Stimulated activated effector memory CD8-positive, alpha-beta T cell treated with anti-CD3 and anti-CD28 coated beads, Interleukin-12 subunit alpha, Interleukin-12 subunit beta, amount 100 ng/mL, for 72 hours (primary cell): Measurements from ENCODE around the gene SPTBN5.

Experiments used
- ATAC-seq: fragments of 150-1000 bp; cut with Tn5 transposase; 2 replicates; pipeline ENCODE4 v1.10.0; 2021
- DNase-seq, 2 donors: peaks; one replicate each; pipeline ENCODE4 v3.0.0; 2021 to 2022; ENCODE audit warnings: low spot score in 2 of 2
- H3K27ac Mint-ChIP-seq: one replicate; pipeline ENCODE4 v1.8.0; 2022; ENCODE audit warnings: mild to moderate bottlenecking, mixed read lengths
- H3K36me3 Mint-ChIP-seq: one replicate; pipeline ENCODE4 v1.8.0; 2022; ENCODE audit warnings: mild to moderate bottlenecking, mixed read lengths
- H3K4me1 Mint-ChIP-seq: one replicate; pipeline ENCODE4 v1.8.0; 2022; ENCODE audit warnings: mixed read lengths
- H3K4me3 Mint-ChIP-seq: one replicate; pipeline ENCODE4 v1.8.0; 2022; ENCODE audit warnings: mild to moderate bottlenecking, mixed read lengths
- H3K9me3 Mint-ChIP-seq: one replicate; pipeline ENCODE4 v1.8.0; 2022; ENCODE audit warnings: mixed read lengths

Gene SPTBN5

GRCh38 chr15:41816788-41817187 is 77.1 kb downstream of the SPTBN5 start:
- Mint-ChIP-seq H3K4me3 (no peak overlapping the region), H3K4me1 (peaks cover 1% of the 10 kb centered on the region), H3K36me3 (peaks cover 28% of the 10 kb centered on the region), H3K27ac (peak overlapping the region; percentile 79), H3K9me3 (no peaks in the 10 kb centered on the region)
- ATAC-seq (no peak), DNase-seq (no peak)

- ATAC-seq (no peak), DNase-seq (no peak)
- Mint-ChIP-seq H3K4me3 (no peak overlapping the region), H3K36me3 (peaks cover 27% of the 10 kb centered on the region), H3K27ac (no peak overlapping the region), H3K4me1 (peaks cover 18% of the 10 kb centered on the region), H3K9me3 (no peaks in the 10 kb centered on the region)
Measured at GRCh38 chr15:41814534-41814933, 79.3 kb downstream of the SPTBN5 start.

GRCh38 chr15:41813426-41813825 is 80.4 kb downstream of the SPTBN5 start:
- peaks cover 25% of the 10 kb centered on the region for H3K4me1 Mint-ChIP-seq
- no peak for ATAC-seq
- H3K9me3 Mint-ChIP-seq, result no peaks in the 10 kb centered on the region
- peaks cover 16% of the 10 kb centered on the region for H3K36me3 Mint-ChIP-seq
- DNase-seq, result no peak
- no peak overlapping the region for H3K4me3 Mint-ChIP-seq
- peak overlapping the region; percentile 26 for H3K27ac Mint-ChIP-seq

- no peak overlapping the region for H3K4me3 Mint-ChIP-seq
- ATAC-seq, result no peak
- peak overlapping the region; percentile 26 for H3K27ac Mint-ChIP-seq
- H3K4me1 Mint-ChIP-seq, result peaks cover 25% of the 10 kb centered on the region
- peaks cover 13% of the 10 kb centered on the region for H3K36me3 Mint-ChIP-seq
- H3K9me3 Mint-ChIP-seq, result no peaks in the 10 kb centered on the region
- DNase-seq, result no peak
Measured at GRCh38 chr15:41812820-41813375, 81.0 kb downstream of the SPTBN5 start.

- DNase-seq (peak; percentile 61 to 83), ATAC-seq (peak; percentile 88)
- H3K27ac Mint-ChIP-seq, result peak overlapping the region; percentile 73
- H3K9me3 Mint-ChIP-seq, result no peaks in the 10 kb centered on the region
- H3K4me1 Mint-ChIP-seq, result peaks cover 25% of the 10 kb centered on the region
- H3K4me3 Mint-ChIP-seq, result no peak overlapping the region
- H3K36me3 Mint-ChIP-seq, result peaks cover 2% of the 10 kb centered on the region
Measured at GRCh38 chr15:41811432-41812195, 82.2 kb downstream of the SPTBN5 start.

GRCh38 chr15:41810651-41811431 is 83.0 kb downstream of the SPTBN5 start:
- no peak overlapping the region for H3K27ac Mint-ChIP-seq

GRCh38 chr15:41809526-41810220 is 84.2 kb downstream of the SPTBN5 start:
- peaks cover 25% of the 10 kb centered on the region for H3K4me1 Mint-ChIP-seq

More at GRCh38 chr15:41810651-41811431, 83.0 kb downstream of the SPTBN5 start:
- H3K4me3 Mint-ChIP-seq, result no peak overlapping the region
- H3K4me1 Mint-ChIP-seq, result peaks cover 25% of the 10 kb centered on the region
- ATAC-seq, result no peak
- H3K36me3 Mint-ChIP-seq, result no peaks in the 10 kb centered on the region
- H3K9me3 Mint-ChIP-seq, result no peaks in the 10 kb centered on the region
- no peak for DNase-seq

GRCh38 chr15:41809121-41809520 is 84.7 kb downstream of the SPTBN5 start:
- Mint-ChIP-seq H3K36me3 (no peaks in the 10 kb centered on the region), H3K9me3 (no peaks in the 10 kb centered on the region), H3K4me1 (peaks cover 30% of the 10 kb centered on the region), H3K4me3 (no peak overlapping the region), H3K27ac (peak overlapping the region; percentile 76)
- ATAC-seq, result no peak
- DNase-seq, result no peak

More at GRCh38 chr15:41809526-41810220, 84.2 kb downstream of the SPTBN5 start:
- DNase-seq, result no peak
- no peak overlapping the region for H3K4me3 Mint-ChIP-seq
- H3K9me3 Mint-ChIP-seq, result no peaks in the 10 kb centered on the region
- no peaks in the 10 kb centered on the region for H3K36me3 Mint-ChIP-seq
- peak overlapping the region; percentile 76 for H3K27ac Mint-ChIP-seq
- no peak for ATAC-seq

- Mint-ChIP-seq H3K4me1 (peaks cover 26% of the 10 kb centered on the region), H3K9me3 (no peaks in the 10 kb centered on the region), H3K36me3 (no peaks in the 10 kb centered on the region), H3K27ac (no peak overlapping the region), H3K4me3 (no peak overlapping the region)
- DNase-seq (no peak), ATAC-seq (peak; percentile 9)
Measured at GRCh38 chr15:41806291-41807181, 87.3 kb downstream of the SPTBN5 start.

- H3K4me1 Mint-ChIP-seq, result peaks cover 19% of the 10 kb centered on the region
- H3K36me3 Mint-ChIP-seq, result peaks cover 8% of the 10 kb centered on the region
- H3K9me3 Mint-ChIP-seq, result no peaks in the 10 kb centered on the region
- ATAC-seq (no peak), DNase-seq (no peak)
- H3K27ac Mint-ChIP-seq, result peak overlapping the region; percentile 80
- no peak overlapping the region for H3K4me3 Mint-ChIP-seq
Measured at GRCh38 chr15:41805711-41806110, 88.1 kb downstream of the SPTBN5 start.

- Mint-ChIP-seq H3K27ac (peak overlapping the region; percentile 80), H3K4me1 (peaks cover 16% of the 10 kb centered on the region), H3K9me3 (no peaks in the 10 kb centered on the region), H3K4me3 (no peak overlapping the region), H3K36me3 (peaks cover 14% of the 10 kb centered on the region)
- no peak for DNase-seq
- no peak for ATAC-seq
Measured at GRCh38 chr15:41804916-41805666, 88.8 kb downstream of the SPTBN5 start.

GRCh38 chr15:41804361-41804760 is 89.5 kb downstream of the SPTBN5 start:
- Mint-ChIP-seq H3K27ac (peak overlapping the region; percentile 80), H3K4me1 (peaks cover 11% of the 10 kb centered on the region), H3K4me3 (no peak overlapping the region), H3K36me3 (peaks cover 14% of the 10 kb centered on the region), H3K9me3 (no peaks in the 10 kb centered on the region)
- ATAC-seq (no peak), DNase-seq (no peak)

- H3K4me1 Mint-ChIP-seq, result peaks cover 10% of the 10 kb centered on the region
- no peaks in the 10 kb centered on the region for H3K9me3 Mint-ChIP-seq
- H3K4me3 Mint-ChIP-seq, result no peak overlapping the region
- H3K27ac Mint-ChIP-seq, result no peak overlapping the region
- H3K36me3 Mint-ChIP-seq, result peaks cover 14% of the 10 kb centered on the region
- ATAC-seq (peak; percentile 29), DNase-seq (no peak)
Measured at GRCh38 chr15:41801850-41802455, 91.9 kb downstream of the SPTBN5 start.
